ENCODE data around the gene SGIP1.

- TF ChIP-seq EZH2phosphoT487 (IDR thresholded peaks at IDR 0.05; ENCODE audit: insufficient read depth, low read depth) (no peak), EZH2 (IDR thresholded peaks at IDR 0.05; ENCODE audit: insufficient read depth, poor library complexity, severe bottlenecking) (no peak)
Observed at GRCh38 chr1:66521721-66522365, 12.1 kb upstream of the SGIP1 start.
